Liver (tissue), 2 donors: ENCODE measurements around the gene RHNO1.

Experiments
- CTCF ChIP-seq: fragments of 150-350 bp; IDR thresholded peaks from 2 replicates; pipeline ENCODE4 v1.5.1; 2017; ENCODE audit warnings: improper control_type of control experiment, low read depth, low read length; ENCODE audit not compliant: missing input control
- REST ChIP-seq: IDR thresholded peaks from 2 replicates; pipeline ENCODE4 v1.6.1; 2016; ENCODE audit warnings: antibody characterized with exemption, mild to moderate bottlenecking
- donor health status: healthy.

GRCh38 chr12:2937500-2937899, 60.5 kb downstream of the RHNO1 start:
- TF ChIP-seq CTCF: no peak
- no peak for TF ChIP-seq REST
